Peyer's patch (tissue), 4 donors: ENCODE results near the gene KRTAP23-1. TPM values are rescaled to one million over a fixed set of nuclear protein-coding genes. Genes with fewer than 3 reads are reported as not detected.

Experiments used
- DNase-seq, 3 donors: peaks; one replicate each; pipeline ENCODE4 v3.0.0-alpha.2; 2017 to 2019
- H3K27ac ChIP-seq, 4 donors: fragments of 200-600 bp; sonication (generic); one replicate each; pipeline ENCODE4 v1.5.1; 2016 to 2019
- H3K27me3 ChIP-seq, 2 donors: fragments of 200-600 bp; sonication (generic); one replicate each; pipeline ENCODE4 v1.5.1; 2019
- H3K36me3 ChIP-seq, 3 donors: fragments of 200-600 bp; sonication (generic); one replicate each; pipeline ENCODE4 v1.5.1; 2016 to 2019
- H3K4me1 ChIP-seq, 4 donors: fragments of 200-600 bp; sonication (generic); one replicate each; pipeline ENCODE4 v1.5.1; 2016 to 2019
- H3K4me3 ChIP-seq, 4 donors: fragments of 200-600 bp; sonication (generic); 1 replicate in 3 of 4; 2 replicates in 1 of 4; pipeline ENCODE4 v1.5.1; 2016 to 2019; ENCODE audit warnings: mild to moderate bottlenecking in 1 of 4
- H3K9me3 ChIP-seq, 4 donors: fragments of 200-600 bp; sonication (generic); one replicate each; pipeline ENCODE4 v1.5.1; 2016 to 2019; ENCODE audit warnings: mild to moderate bottlenecking in 1 of 4
- POLR2A ChIP-seq, 2 donors: fragments of 450-650 bp; IDR thresholded peaks; one replicate each; pipeline ENCODE4 v1.5.1; 2017; ENCODE audit warnings: antibody characterized with exemption in 2 of 2, mild to moderate bottlenecking in 2 of 2, moderate library complexity in 2 of 2
- total RNA-seq, 4 donors: library from RNA; depleted of rRNA; stranded (reverse); fragments of >200 nt; gene quantifications; one replicate each; pipeline ENCODE4 v1.1.0, GENCODE V29; 2016
- TF ChIP-seq, protein P1 (sequence below), 6 experiments: fragments of 450-650 bp in 4 of 6; fragments of 200-600 bp in 2 of 6; sonication (generic) in 1 of 6; IDR thresholded peaks; one replicate each; pipeline ENCODE4 v1.5.1; 2017 to 2019; ENCODE audit warnings: antibody characterized with exemption in 6 of 6, mild to moderate bottlenecking in 3 of 6, moderate library complexity in 1 of 6

KRTAP23-1 gene
- total RNA-seq, 4 donors from 2014 or later, result not detected

DNA sequence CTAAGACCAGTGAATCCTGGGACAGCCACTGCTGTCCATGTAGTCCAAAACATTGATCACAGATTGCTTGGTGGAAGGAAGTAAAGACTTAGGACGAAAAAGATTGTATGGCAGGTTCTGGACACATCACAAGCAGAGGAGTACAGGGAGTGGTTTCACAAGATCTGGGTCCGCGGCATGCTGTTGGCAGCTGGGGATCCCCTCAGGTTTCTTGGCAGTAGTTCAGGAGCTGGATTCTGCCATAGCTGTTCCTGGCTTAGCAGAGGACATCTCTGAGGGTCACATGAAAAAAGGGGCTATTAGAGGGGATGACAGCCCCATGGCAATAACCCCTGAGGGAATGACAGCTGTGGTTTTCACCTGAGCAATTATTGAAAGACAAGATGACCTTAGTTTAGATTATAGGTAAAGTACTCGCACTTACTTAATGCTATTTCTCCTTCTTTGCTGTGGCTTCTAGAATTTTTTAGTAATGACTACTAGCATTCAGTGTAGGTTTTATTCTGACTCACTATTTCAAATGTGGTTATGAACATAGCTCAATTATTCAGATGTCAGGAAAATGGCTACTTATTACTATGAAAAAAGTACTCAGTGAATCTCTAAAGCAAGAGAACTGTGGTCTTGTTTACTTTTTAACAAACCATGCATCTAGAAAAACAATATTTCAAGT is 19.1 kb downstream of the KRTAP23-1 start:
- no peak for DNase-seq
- TF ChIP-seq, protein P1, sequence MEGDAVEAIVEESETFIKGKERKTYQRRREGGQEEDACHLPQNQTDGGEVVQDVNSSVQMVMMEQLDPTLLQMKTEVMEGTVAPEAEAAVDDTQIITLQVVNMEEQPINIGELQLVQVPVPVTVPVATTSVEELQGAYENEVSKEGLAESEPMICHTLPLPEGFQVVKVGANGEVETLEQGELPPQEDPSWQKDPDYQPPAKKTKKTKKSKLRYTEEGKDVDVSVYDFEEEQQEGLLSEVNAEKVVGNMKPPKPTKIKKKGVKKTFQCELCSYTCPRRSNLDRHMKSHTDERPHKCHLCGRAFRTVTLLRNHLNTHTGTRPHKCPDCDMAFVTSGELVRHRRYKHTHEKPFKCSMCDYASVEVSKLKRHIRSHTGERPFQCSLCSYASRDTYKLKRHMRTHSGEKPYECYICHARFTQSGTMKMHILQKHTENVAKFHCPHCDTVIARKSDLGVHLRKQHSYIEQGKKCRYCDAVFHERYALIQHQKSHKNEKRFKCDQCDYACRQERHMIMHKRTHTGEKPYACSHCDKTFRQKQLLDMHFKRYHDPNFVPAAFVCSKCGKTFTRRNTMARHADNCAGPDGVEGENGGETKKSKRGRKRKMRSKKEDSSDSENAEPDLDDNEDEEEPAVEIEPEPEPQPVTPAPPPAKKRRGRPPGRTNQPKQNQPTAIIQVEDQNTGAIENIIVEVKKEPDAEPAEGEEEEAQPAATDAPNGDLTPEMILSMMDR (IDR thresholded peaks at IDR 0.05), result no peak
- TF ChIP-seq POLR2A (IDR thresholded peaks at IDR 0.05), result no peak
- H3K4me3 ChIP-seq, result no peak overlapping the region
- H3K36me3 ChIP-seq, result no peaks in the 10 kb centered on the region
- H3K27ac ChIP-seq, result no peak overlapping the region
- H3K27me3 ChIP-seq, result no peaks in the 10 kb centered on the region
- no peaks in the 10 kb centered on the region for H3K9me3 ChIP-seq
- H3K4me1 ChIP-seq, result no peaks in the 10 kb centered on the region

DNA sequence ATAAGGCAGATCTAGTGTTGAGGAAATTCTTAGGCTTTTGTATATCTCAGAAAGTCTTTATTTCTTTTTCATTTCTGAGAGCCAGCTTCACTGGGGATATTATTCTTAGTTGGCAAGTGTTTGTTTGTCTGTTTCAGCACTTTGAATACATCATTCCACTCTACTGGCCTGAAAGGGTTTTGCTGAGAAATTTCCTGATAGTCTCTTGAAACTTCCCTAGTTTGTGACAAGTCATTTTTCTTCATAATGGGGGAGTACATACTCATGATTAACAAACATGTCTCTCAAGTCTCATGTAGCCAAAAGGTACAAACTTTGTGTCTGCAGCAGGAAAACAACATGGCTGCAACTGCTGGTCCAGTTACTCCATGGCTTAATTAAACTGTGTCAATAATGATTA is 22.0 kb downstream of the KRTAP23-1 start:
- H3K4me3 ChIP-seq, result no peak overlapping the region
- no peaks in the 10 kb centered on the region for H3K36me3 ChIP-seq
- TF ChIP-seq, protein P1 (IDR thresholded peaks at IDR 0.05), result no peak
- no peak for TF ChIP-seq POLR2A (IDR thresholded peaks at IDR 0.05)
- no peak for DNase-seq
- H3K27ac ChIP-seq, result no peak overlapping the region
- no peaks in the 10 kb centered on the region for H3K27me3 ChIP-seq
- no peaks in the 10 kb centered on the region for H3K4me1 ChIP-seq
- no peaks in the 10 kb centered on the region for H3K9me3 ChIP-seq

DNA sequence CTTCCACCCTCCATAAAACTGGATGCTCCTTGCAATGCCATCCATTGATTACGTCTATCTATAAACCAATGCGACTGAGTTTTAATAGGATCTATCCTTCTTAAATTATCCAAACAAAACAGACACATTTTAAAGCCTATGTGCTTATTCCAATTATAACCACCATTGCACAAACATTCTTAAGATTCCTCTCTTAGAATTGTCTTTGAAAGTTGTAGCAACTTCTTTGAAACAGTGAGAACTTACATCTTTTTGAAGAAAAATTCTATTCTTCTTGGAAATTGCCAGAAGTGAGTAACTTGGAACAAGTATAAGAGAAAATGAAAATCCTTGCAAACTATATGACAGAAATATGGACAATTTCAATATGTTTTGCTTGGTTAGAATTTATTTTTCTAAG is 28.2 kb downstream of the KRTAP23-1 start, which contains the start of gene KRTAP26-1:
KRTAP26-1 (minus strand) TSS at position 101 of the 400 bp plus-strand sequence. CDS start 280 bp downstream, outside the sequence.
- DNase-seq, result no peak
- Histone ChIP-seq H3K4me1 (no peaks in the 10 kb centered on the region), H3K9me3 (no peaks in the 10 kb centered on the region), H3K27ac (no peak within 1 kb of the TSS), H3K27me3 (no peaks in the 10 kb centered on the region), H3K36me3 (no peaks in the 10 kb centered on the region), H3K4me3 (no peak within 1 kb of the TSS)
- TF ChIP-seq, protein P1 (IDR thresholded peaks at IDR 0.05), result no peak
- no peak for TF ChIP-seq POLR2A (IDR thresholded peaks at IDR 0.05)

DNA sequence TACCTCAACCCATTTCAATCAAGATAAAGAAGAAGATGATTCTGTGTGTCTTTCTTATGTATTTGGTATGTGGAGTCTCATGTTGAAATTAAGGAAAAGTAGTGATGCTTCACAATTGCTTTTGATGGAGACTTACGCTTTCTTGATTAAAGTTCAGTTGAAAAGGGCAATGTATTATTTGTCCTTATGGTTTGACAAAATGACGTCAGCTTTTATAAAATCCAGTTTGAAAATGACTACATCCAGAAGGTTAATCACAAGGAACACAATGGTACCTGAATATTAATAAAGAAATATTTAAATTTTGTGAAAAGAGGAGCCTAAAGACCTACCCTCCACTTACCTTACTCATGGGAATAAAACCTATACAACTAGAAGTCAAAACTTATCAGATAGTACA is 32.7 kb downstream of the KRTAP23-1 start:
- no peak overlapping the region for H3K4me3 ChIP-seq
- no peaks in the 10 kb centered on the region for H3K36me3 ChIP-seq
- no peaks in the 10 kb centered on the region for H3K9me3 ChIP-seq
- no peak for DNase-seq
- TF ChIP-seq POLR2A (IDR thresholded peaks at IDR 0.05), result no peak
- TF ChIP-seq, protein P1 (IDR thresholded peaks at IDR 0.05), result no peak
- H3K27me3 ChIP-seq, result no peaks in the 10 kb centered on the region
- H3K4me1 ChIP-seq, result no peaks in the 10 kb centered on the region
- no peak overlapping the region for H3K27ac ChIP-seq

DNA sequence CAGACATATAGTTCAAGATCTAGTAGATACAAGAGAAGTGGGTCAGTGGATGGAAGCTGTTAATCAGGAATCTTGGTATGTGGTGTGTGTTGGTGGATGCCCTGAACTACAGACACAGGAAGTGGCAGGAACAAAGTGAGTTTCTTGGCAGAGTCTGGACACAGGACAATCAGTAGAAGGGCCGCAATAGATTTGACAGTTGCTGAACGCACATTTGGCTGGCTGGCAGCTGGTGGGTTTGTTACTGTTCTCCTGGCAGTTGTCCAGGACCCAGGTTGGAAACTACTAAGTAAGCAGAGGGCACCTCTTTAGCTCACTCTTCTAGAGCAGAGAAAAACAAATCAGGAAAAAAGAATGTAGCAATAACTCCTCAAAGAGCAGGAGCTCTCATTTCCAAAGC is 41.5 kb downstream of the KRTAP23-1 start:
- no peak overlapping the region for H3K4me3 ChIP-seq
- no peaks in the 10 kb centered on the region for H3K36me3 ChIP-seq
- no peaks in the 10 kb centered on the region for H3K9me3 ChIP-seq
- TF ChIP-seq POLR2A (IDR thresholded peaks at IDR 0.05), result no peak
- TF ChIP-seq, protein P1 (IDR thresholded peaks at IDR 0.05), result no peak
- no peaks in the 10 kb centered on the region for H3K27me3 ChIP-seq
- no peak for DNase-seq
- H3K27ac ChIP-seq, result no peak overlapping the region
- H3K4me1 ChIP-seq, result no peaks in the 10 kb centered on the region
